A673 (cell line): ENCODE measurements around the gene IDUA. TPM values are rescaled to one million over a fixed set of nuclear protein-coding genes. Genes with fewer than 3 reads are reported as not detected.

Experiments used
- BruUV-seq: library from RNA; stranded (reverse); fragments of 400-500 nt; replicated peaks from 2 replicates; lab custom pipeline; 2021; lab: Mats Ljungman, UMichigan
- CTCF ChIA-PET: fragments of 300-600 bp; sonication (Branson Sonifier 250); formaldehyde crosslinking; loops from one replicate; lab custom pipeline; 2022; ENCODE audit warnings: antibody characterized with exemption; lab: Charles Lee
- POLR2A ChIA-PET: fragments of 300-600 bp; sonication (Branson Sonifier 250); formaldehyde crosslinking; loops from one replicate; lab custom pipeline; 2022; ENCODE audit warnings: antibody characterized with exemption; ENCODE audit not compliant: low non-redundant PET; lab: Charles Lee
- DNase-seq: peaks from one replicate; pipeline ENCODE4 v3.0.0-alpha.2; 2015; ENCODE audit warnings: low spot score
- H3K27ac ChIP-seq: fragments of 200-600 bp; sonication (generic); 2 replicates; pipeline ENCODE4 v1.5.1; 2016; ENCODE audit warnings: mixed run types, low read depth, mild to moderate bottlenecking, mixed read lengths, antibody characterized with exemption, low read length; ENCODE audit not compliant: poor library complexity, severe bottlenecking
- H3K27me3 ChIP-seq: fragments of 200-600 bp; sonication (generic); replicated peaks from 2 replicates; pipeline ENCODE4 v1.6.1; 2017; ENCODE audit warnings: mixed run types, low read depth, mild to moderate bottlenecking, mixed read lengths, antibody characterized with exemption, low read length; ENCODE audit not compliant: insufficient read depth, poor library complexity
- H3K36me3 ChIP-seq: fragments of 200-600 bp; sonication (generic); 2 replicates; pipeline ENCODE4 v1.6.1; 2016; ENCODE audit warnings: mixed run types, mild to moderate bottlenecking, mixed read lengths, antibody characterized with exemption, low read length; ENCODE audit not compliant: insufficient read depth, poor library complexity, severe bottlenecking
- H3K4me1 ChIP-seq: fragments of 200-600 bp; sonication (generic); 2 replicates; pipeline ENCODE4 v1.6.1; 2017; ENCODE audit warnings: mixed run types, mild to moderate bottlenecking, mixed read lengths, antibody characterized with exemption, low read length; ENCODE audit not compliant: insufficient read depth, poor library complexity, severe bottlenecking
- H3K4me3 ChIP-seq: fragments of 200-600 bp; sonication (generic); 2 replicates; pipeline ENCODE4 v1.5.1; 2016; ENCODE audit warnings: low read depth, mixed run types, mild to moderate bottlenecking, mixed read lengths, low read length; ENCODE audit not compliant: poor library complexity, severe bottlenecking
- H3K9me3 ChIP-seq: fragments of 200-600 bp; sonication (generic); 2 replicates; pipeline ENCODE4 v1.6.1; 2016; ENCODE audit warnings: mixed run types, low read depth, mild to moderate bottlenecking, mixed read lengths, antibody characterized with exemption, low read length; ENCODE audit not compliant: poor library complexity, severe bottlenecking
- CTCF ChIP-seq: fragments of 300-800, 200-600 bp; sonication (generic); conservative IDR thresholded peaks from 2 replicates; pipeline ENCODE4 v1.5.1; 2017; ENCODE audit warnings: low read depth, mild to moderate bottlenecking, antibody characterized with exemption, low read length, moderate library complexity, mixed read lengths
- EZH2 ChIP-seq: fragments of 200-600 bp; sonication (generic); IDR thresholded peaks from 2 replicates; pipeline ENCODE4 v1.6.1; 2017; ENCODE audit warnings: borderline replicate concordance, low read depth, mild to moderate bottlenecking, mixed read lengths, antibody characterized with exemption, low read length; ENCODE audit not compliant: poor library complexity, severe bottlenecking
- intact Hi-C: fragments of 100-400 bp; cut with micrococcal nuclease; formaldehyde crosslinking; loops from one replicate; pipeline ENCODE4 v1.10.0; 2022; ENCODE audit not compliant: unreplicated experiment
- total RNA-seq: library from RNA; stranded (reverse); gene quantifications from 2 replicates; pipeline ENCODE4 v1.2.3, GENCODE V29; 2021

Gene IDUA
- total RNA-seq, 1 experiment from 2014 or later = 12.3 TPM

- Histone ChIP-seq H3K4me1 (peaks cover 13% of the 10 kb centered on the region), H3K27ac (no peak overlapping the region), H3K27me3 (peaks cover 92% of the 10 kb centered on the region), H3K36me3 (no peaks in the 10 kb centered on the region), H3K9me3 (no peaks in the 10 kb centered on the region), H3K4me3 (no peak overlapping the region)
- POLR2A ChIA-PET = no interaction called here
- no peak for DNase-seq
- no TSS peak for BruUV-seq
- CTCF ChIA-PET = no interaction called here
- intact Hi-C loops = no loop called here
- TF ChIP-seq EZH2 (no peak), CTCF (no peak)
These were observed 13.9 kb downstream of the IDUA start for GRCh38 chr4:1000686-1001260.

DNA sequence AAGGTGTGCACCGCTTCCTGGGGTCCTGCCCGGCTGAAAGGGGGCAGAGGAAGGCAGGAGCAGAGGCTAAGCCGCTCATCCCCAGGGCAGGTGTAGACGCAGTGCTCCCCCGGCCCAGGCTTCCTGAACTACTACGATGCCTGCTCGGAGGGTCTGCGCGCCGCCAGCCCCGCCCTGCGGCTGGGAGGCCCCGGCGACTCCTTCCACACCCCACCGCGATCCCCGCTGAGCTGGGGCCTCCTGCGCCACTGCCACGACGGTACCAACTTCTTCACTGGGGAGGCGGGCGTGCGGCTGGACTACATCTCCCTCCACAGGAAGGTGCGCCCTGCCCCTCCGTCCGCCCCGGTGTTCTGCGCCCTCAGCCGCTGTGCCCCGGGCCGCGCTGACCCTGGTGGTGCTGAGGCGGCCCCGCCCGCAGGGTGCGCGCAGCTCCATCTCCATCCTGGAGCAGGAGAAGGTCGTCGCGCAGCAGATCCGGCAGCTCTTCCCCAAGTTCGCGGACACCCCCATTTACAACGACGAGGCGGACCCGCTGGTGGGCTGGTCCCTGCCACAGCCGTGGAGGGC lies 14.8 kb downstream of the IDUA start:
- Histone ChIP-seq H3K4me1 (peaks cover 13% of the 10 kb centered on the region), H3K36me3 (no peaks in the 10 kb centered on the region), H3K27me3 (peaks cover 91% of the 10 kb centered on the region), H3K4me3 (no peak overlapping the region), H3K9me3 (no peaks in the 10 kb centered on the region), H3K27ac (no peak overlapping the region)
- ChIA-PET POLR2A (no interaction called here), CTCF (no interaction called here)
- TF ChIP-seq CTCF = no peak
- DNase-seq = no peak
- intact Hi-C loops = no loop called here
- no TSS peak for BruUV-seq

GRCh38 chr4:1002131-1002630 lies 15.3 kb downstream of the IDUA start:
- ChIA-PET POLR2A (no interaction called here), CTCF (no interaction called here)
- BruUV-seq = no TSS peak
- H3K27me3 ChIP-seq = peaks cover 91% of the 10 kb centered on the region
- H3K9me3 ChIP-seq = no peaks in the 10 kb centered on the region
- no peak overlapping the region for H3K4me3 ChIP-seq
- H3K27ac ChIP-seq = no peak overlapping the region
- no peaks in the 10 kb centered on the region for H3K36me3 ChIP-seq
- no peak for DNase-seq
- intact Hi-C loops = no loop called here
- peaks cover 13% of the 10 kb centered on the region for H3K4me1 ChIP-seq
- TF ChIP-seq EZH2 (peak; percentile 100), CTCF (no peak)
